ENCODE results near the gene ULBP1. TPM values are rescaled to one million over a fixed set of nuclear protein-coding genes. Genes with fewer than 3 reads are reported as not detected.
"Not testable (repeated sequence)": the region's sequence is repeated elsewhere in the genome, so short reads cannot be mapped to it uniquely, and the experiment has no call there.

ULBP1 gene
- total RNA-seq, 4 donors from 2014 or later: 0.16 TPM; not detected in 3

DNA sequence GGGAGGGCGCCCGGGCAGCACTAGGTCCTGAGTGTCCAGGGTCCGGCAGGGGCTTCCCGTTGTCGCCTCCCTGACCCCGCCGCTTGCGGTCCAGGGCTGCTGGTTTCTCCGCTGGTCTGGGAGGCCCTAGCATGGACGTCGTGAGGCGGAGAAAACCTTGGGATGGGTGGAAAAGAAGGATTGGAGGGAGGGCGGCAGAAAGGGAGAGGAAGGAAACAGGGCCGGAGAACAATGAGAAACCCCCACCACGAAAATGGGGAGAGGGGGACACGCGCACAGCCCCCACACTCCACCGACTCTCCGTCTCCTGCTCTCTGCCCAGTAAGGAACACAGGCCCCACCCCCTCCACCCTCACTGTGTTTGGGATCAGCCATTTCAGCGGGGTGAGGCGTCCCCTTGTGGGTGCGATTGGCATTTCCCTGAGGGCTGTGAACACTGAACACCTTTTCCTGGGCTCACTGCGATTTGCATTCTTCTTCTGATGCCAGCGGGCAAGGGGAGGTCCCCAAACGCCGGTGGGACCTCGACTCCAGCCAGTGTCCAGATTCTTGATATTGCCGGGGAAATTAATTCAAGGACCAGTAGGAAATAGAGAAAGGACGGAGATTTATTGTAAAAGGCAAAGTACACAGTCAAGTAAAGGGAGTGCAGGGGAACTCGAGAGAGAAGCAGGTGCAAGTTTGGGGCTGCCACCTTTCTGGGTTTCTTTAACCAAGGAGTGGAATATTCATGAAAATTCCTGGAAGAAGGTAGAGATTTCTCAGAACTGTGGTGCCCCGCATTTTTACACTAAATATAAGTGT, 37.6 kb upstream of the ULBP1 start:
- peak overlapping the region in 3 of 4 donors; percentile 7 to 53 (median 21) for H3K27ac ChIP-seq
- peaks cover 0 to 16% (median 9%) of the 10 kb centered on the region in 3 donors for H3K27me3 ChIP-seq
- TF ChIP-seq POLR2A (IDR thresholded peaks at IDR 0.05): no peak
- TF ChIP-seq, protein P1, sequence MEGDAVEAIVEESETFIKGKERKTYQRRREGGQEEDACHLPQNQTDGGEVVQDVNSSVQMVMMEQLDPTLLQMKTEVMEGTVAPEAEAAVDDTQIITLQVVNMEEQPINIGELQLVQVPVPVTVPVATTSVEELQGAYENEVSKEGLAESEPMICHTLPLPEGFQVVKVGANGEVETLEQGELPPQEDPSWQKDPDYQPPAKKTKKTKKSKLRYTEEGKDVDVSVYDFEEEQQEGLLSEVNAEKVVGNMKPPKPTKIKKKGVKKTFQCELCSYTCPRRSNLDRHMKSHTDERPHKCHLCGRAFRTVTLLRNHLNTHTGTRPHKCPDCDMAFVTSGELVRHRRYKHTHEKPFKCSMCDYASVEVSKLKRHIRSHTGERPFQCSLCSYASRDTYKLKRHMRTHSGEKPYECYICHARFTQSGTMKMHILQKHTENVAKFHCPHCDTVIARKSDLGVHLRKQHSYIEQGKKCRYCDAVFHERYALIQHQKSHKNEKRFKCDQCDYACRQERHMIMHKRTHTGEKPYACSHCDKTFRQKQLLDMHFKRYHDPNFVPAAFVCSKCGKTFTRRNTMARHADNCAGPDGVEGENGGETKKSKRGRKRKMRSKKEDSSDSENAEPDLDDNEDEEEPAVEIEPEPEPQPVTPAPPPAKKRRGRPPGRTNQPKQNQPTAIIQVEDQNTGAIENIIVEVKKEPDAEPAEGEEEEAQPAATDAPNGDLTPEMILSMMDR (IDR thresholded peaks at IDR 0.05 in 4 of 5, conservative IDR thresholded peaks at IDR 0.05 in 1 of 5): peak; percentile 92 to 98 (median 96)
- peak overlapping the region; percentile 53 to 67 (median 58) for H3K4me3 ChIP-seq
- no peaks in the 10 kb centered on the region for H3K9me3 ChIP-seq
- in situ Hi-C loops (cut with MboI; ENCODE audit: low sequenced_read_pairs in 4 of 4): loop anchor here in 1 of 4 donors (10.0 kb wide), 1 partner anchor 81 kb away; no protein-coding TSS in a partner anchor
- ATAC-seq (peak; percentile 87 to 97), DNase-seq (peak; percentile 81 to 84)
- H3K4me1 ChIP-seq: peaks cover 15 to 18% of the 10 kb centered on the region in 2 donors
- intact Hi-C loops (cut with DNase I; ENCODE audit: low total_unique reads): loop anchor here (1.0 to 10.0 kb wide), 6 partner anchors 29 to 359 kb away; partner anchors contain the start of gene GINM1
- no peaks in the 10 kb centered on the region for H3K36me3 ChIP-seq

DNA sequence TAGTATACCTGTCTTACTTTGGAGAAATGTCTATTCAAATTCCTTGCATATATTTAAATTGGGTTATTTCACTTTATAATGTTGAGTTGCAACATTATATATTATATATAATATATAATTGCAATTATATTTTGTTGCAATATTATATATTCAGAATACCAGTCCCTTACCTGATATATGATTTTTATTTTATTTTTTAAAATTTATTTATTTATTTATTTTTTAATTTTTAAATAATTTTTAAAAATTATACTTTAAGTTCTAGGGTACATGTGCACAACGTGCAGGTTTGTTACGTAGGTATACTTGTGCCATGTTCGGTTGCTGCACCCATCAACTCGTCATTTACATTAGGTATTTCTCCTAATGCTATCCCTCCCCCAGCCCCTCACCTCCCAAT, 36.7 kb upstream of the ULBP1 start:
- in situ Hi-C loops (cut with MboI; ENCODE audit: low sequenced_read_pairs in 4 of 4): loop anchor here in 1 of 4 donors (10.0 kb wide), 1 partner anchor 82 kb away; no protein-coding TSS in a partner anchor
- Histone ChIP-seq H3K4me1 (peaks cover 15 to 18% of the 10 kb centered on the region in 2 donors), H3K27me3 (peaks cover 0 to 16% (median 9%) of the 10 kb centered on the region in 3 donors)
- not testable (repeated sequence) for H3K4me3 ChIP-seq, H3K36me3 ChIP-seq, ATAC-seq, DNase-seq, H3K27ac ChIP-seq, H3K9me3 ChIP-seq
- intact Hi-C loops (cut with DNase I; ENCODE audit: low total_unique reads): loop anchor here (5.0 to 10.0 kb wide), 2 partner anchors 202 to 360 kb away; partner anchors contain the start of gene GINM1

DNA sequence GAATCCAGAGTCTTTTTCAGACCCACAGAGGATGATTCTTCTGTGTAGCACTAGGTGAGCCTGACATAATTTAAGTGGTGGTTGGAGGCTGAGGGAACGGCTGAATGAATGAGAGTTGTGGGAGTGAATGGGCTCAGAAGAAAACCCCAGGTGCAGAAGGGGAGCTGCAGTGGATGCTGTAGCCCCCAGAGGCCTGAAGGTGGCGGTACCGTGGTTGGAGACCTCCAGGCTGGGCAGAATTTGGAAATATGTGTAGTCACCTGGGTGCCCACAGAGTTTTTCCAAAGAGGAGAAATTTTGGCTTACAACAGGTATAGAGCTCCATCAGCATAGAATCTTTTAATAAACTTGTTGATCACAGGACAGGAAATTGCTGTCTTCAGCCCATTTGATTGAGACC, 34.3 kb upstream of the ULBP1 start:
- intact Hi-C loops (cut with DNase I; ENCODE audit: low total_unique reads) (loop anchor here (5.0 to 10.0 kb wide), 2 partner anchors 205 to 362 kb away; partner anchors contain the start of gene GINM1), in situ Hi-C loops (cut with MboI; ENCODE audit: low sequenced_read_pairs in 4 of 4) (loop anchor here in 1 of 4 donors (10.0 kb wide), 1 partner anchor 85 kb away; no protein-coding TSS in a partner anchor)
- H3K4me1 ChIP-seq: peaks cover 0 to 3% of the 10 kb centered on the region in 2 donors
- H3K4me3 ChIP-seq: no peak overlapping the region
- H3K9me3 ChIP-seq: no peaks in the 10 kb centered on the region
- ATAC-seq (no peak), DNase-seq (no peak)
- H3K27ac ChIP-seq: no peak overlapping the region
- H3K27me3 ChIP-seq: peaks cover 0 to 20% (median 11%) of the 10 kb centered on the region in 3 donors
- TF ChIP-seq POLR2A (IDR thresholded peaks at IDR 0.05): no peak
- TF ChIP-seq, protein P1 (IDR thresholded peaks at IDR 0.05 in 4 of 5, conservative IDR thresholded peaks at IDR 0.05 in 1 of 5): no peak
- H3K36me3 ChIP-seq: no peaks in the 10 kb centered on the region

DNA sequence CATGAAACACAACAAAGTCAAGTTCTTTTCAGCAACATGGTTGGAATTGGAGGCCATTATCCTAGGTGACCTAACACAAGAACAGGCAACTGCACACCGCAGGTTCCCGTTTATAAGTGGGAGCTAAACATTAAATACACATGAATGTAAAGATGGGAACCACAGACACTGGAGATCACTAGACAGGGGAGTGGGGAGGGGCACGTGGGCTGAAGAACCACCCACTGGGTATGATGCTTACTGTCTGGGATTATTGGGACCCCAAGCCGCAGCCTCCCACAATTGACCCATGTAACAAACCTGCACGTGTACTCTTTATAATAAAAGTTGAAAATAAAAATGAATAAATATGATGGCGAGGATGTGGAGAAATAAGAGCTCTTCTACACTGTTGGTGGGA, 32.2 kb upstream of the ULBP1 start:
- Histone ChIP-seq H3K9me3 (no peaks in the 10 kb centered on the region), H3K27ac (no peak overlapping the region), H3K27me3 (peaks cover 3 to 41% (median 32%) of the 10 kb centered on the region in 3 donors), H3K36me3 (no peaks in the 10 kb centered on the region), H3K4me3 (no peak overlapping the region), H3K4me1 (no peaks in the 10 kb centered on the region)
- no peak for TF ChIP-seq POLR2A (IDR thresholded peaks at IDR 0.05)
- TF ChIP-seq, protein P1 (IDR thresholded peaks at IDR 0.05 in 4 of 5, conservative IDR thresholded peaks at IDR 0.05 in 1 of 5): no peak
- in situ Hi-C loops (cut with MboI; ENCODE audit: low sequenced_read_pairs in 4 of 4) (loop anchor here in 3 of 4 donors (5.0 kb wide), 1 partner anchor 86 kb away; no protein-coding TSS in a partner anchor), intact Hi-C loops (cut with DNase I; ENCODE audit: low total_unique reads) (no loop called here)
- no peak for DNase-seq
- no peak for ATAC-seq

DNA sequence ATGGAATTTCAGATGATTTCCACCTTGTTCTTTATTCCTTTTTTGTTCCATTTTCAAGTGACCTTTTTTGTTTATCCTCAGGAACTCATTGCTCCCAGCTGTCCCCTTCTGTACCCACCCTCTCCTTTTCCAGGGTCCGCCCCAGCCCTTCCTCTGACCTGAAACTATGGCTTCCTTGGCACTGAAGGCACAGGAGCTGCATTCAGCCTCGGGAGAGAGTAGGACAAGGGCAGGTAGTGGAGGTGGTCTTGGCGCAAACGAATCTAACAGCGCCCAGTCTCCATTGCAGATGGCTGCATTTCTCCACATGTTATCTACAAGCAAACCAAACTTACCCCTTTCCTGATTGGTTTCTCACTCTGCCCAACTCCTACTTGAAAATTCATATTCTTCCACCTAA, 30.7 kb upstream of the ULBP1 start:
- no peaks in the 10 kb centered on the region for H3K4me1 ChIP-seq
- no peaks in the 10 kb centered on the region for H3K9me3 ChIP-seq
- H3K36me3 ChIP-seq: no peaks in the 10 kb centered on the region
- TF ChIP-seq, protein P1 (IDR thresholded peaks at IDR 0.05 in 4 of 5, conservative IDR thresholded peaks at IDR 0.05 in 1 of 5): no peak
- no peak for TF ChIP-seq POLR2A (IDR thresholded peaks at IDR 0.05)
- intact Hi-C loops (cut with DNase I; ENCODE audit: low total_unique reads): no loop called here
- H3K4me3 ChIP-seq: no peak overlapping the region
- H3K27ac ChIP-seq: no peak overlapping the region
- in situ Hi-C loops (cut with MboI; ENCODE audit: low sequenced_read_pairs in 4 of 4): loop anchor here in 3 of 4 donors (5.0 kb wide), 1 partner anchor 84 kb away; no protein-coding TSS in a partner anchor
- peaks cover 16 to 54% (median 45%) of the 10 kb centered on the region in 3 donors for H3K27me3 ChIP-seq
- ATAC-seq: no peak
- DNase-seq: no peak

Measured in gastrocnemius medialis (tissue), 4 donors.